T-helper 9 cell (primary cell): Measurements from ENCODE around the gene NCEH1.
"Not testable (repeated sequence)": the region's sequence is repeated elsewhere in the genome, so short reads cannot be mapped to it uniquely, and the experiment has no call there.

Source experiments
- DNase-seq: peaks from one replicate; pipeline ENCODE4 v3.0.0-alpha.2; 2020

Gene NCEH1

DNA sequence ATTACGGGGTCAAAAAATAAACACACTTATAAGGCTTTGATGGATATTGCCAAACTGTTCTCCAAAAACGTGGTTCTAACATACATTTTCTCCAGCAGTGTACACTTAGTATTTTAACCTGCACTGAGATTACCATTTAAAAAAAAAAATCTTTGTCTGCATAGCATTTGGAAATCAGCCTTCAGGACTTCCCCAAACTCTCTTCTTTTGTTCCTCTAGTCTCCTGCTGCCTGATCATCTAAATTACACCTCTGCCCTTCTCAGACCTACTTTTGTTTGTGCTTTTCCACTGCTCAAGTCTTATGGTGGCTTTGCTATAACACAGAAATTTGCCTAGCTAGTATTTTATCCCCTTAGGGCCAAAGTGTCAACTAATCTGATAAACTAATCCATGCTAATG is 3.8 kb downstream of the NCEH1 start:
- DNase-seq: no peak

DNA sequence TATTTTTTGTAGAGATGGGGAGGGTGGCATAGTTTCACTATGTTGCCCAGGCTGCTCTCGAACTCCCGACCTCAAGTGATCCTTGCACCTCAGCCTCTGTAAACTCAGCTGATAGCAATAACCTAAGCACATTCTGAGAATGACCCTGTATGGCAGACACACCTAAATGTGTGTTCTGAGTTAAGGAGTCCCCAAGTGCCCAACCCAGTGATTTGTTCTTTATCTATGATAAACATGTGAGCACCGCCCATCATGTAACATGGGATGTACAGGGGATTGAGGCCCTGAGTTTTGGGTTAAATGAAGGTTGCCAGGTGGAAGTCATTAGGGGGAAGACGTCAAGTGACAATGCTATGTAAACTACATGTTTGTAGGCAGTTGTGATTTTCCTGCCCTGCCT is 5.7 kb downstream of the NCEH1 start:
- no peak for DNase-seq

DNA sequence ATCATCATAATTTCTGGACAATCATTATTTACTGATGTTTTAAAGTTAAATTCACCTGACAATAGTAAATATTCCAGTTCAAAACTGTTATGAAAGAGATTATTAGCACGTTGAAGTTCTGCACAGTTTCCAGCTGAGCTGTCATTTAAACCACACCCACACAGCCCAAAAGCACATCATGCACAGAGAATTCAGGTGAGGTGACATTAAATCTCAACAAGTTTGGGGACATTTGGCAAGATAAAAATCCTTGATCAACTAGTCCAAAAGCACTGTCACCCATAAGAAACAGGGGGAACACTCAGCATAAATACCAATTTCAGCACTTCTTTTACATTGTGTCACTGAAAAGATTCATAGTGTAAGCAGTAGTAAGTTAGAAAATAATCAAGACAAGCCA is 6.9 kb downstream of the NCEH1 start:
- no peak for DNase-seq

DNA sequence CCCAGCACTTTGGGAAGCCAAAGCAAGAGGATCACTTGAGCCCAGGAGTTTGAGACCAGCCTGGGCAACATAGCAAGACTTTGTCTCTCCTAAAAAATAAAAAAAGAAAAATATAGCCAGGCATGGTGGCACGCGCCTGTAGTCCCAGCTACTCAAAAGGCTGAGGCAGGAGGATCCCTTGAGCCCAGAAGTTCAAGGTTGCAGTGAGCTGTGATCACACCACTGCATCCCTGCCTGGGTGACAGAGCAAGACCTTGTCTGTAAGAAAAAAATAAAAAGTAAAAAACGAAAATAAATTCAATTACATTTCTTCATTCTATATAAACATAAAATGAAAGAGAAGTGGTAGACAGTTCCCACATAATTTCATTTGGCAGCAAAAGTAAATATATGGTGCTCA is 8.1 kb downstream of the NCEH1 start:
- not testable (repeated sequence) for DNase-seq

DNA sequence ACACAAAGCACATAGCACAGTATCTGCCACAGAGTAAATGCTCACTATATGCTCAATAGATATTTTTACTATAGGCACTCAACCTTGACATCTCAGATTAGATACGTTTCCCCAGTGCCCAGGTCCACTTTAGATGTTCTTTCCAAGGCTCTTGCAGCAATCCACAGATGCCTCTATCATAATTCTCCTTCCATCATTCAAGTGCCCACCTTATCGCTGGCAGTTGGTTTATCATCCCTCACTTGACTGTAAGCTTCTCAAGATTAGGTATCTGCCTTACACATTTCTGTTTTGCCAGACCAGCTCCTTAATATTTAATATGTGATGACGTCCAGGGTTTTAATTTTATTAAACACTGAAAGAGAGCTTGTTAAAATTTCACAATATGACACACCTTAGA is 8.6 kb downstream of the NCEH1 start:
- no peak for DNase-seq

DNA sequence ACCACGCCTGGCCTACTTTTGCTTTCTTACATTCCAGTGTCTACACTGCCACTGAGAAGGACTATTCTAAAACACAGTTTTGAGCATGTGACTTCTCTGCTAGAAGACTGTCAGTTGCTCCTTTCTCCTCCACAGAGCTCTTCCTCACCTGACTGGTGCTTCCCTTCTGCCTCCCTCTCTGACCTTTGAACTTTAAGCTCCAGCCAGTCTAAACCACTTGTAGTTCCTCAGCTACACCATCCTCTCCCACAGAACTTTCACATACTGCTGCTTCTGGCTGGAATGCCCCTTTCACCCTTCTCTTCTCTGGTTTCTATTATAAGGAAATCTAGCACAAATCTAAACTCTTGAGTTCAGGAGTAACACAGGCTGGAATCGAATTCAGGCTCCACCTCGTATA is 9.1 kb downstream of the NCEH1 start:
- no peak for DNase-seq

DNA sequence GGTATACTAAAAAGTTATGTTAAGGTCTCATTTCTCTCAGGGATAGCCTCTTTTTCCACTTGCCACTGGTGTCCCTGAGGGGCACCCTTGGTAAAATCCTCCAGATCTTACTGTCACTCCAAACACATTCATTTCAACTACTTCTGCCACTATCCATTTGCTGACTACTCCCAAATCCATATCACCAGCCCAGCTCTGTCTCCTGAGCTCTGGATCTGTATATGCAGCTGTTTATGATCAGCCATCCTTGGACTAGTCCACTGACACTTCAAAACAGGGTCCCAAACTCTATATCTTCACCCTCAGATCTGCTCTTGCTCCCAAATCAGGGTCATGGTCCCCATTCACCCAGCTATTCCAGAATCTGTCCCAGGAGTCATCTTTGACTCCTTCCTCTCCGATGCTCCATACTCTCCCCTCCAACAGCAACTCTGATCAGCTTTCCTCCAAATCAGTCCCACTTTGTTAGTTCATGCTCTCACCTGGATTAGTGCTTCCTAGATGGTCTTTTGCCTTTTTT is 9.9 kb downstream of the NCEH1 start:
- DNase-seq: no peak

DNA sequence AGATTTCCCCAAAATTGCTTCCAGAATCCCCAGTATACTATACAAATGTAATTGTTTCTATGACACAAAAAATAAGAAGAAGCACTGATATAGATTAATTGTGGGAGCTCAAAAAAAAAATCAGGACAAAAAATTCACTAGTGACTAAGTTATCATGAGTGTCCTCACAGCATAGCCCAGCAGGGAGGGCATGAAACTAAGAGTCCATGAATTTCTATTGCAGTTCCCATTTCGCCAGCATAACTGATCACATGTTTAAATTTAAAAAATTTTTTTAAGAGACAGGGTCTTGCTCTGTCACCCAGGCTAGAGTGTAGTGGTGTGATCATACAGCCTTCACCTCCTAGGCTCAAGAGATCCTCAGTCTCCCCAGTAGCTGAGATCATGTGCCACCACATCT is 10.6 kb downstream of the NCEH1 start:
- no peak for DNase-seq

DNA sequence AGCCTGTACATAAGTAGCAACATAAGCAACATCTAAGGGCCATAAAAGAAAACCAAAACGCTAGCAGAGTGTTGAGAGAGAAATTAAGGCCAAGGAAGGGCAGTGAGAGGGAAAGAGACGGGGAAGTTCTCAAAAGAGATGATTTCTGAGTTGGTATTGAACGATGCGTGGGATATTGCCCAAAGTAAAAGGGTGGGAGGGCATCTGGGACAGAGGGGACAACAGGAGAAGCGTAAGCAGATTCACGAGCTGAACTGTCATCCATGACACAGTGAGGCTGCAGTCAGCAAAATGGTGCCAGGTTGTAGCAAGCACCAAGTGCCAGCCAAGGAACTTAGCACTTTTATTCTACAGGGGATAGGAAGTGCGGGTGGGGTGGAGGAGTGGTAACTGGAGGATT is 11.8 kb downstream of the NCEH1 start:
- DNase-seq: no peak

DNA sequence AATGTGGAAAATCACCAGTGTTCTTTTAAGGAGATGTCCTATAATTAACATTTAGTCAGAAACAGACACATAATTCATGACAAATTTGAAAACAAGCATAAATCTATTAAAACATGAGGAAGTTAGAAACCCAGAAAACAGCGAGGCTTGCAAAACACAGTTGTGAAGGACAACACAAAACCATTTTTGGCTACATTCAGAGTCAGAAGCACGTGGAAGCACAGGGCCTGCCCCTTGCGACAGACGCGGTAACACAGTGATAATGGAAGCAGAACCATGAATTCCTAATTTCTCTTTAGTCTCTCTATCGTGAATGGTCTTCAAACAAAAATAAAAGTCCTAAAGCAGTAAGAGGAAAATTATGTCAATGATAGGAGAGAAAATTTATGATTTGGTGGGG is 12.2 kb downstream of the NCEH1 start:
- DNase-seq: no peak

DNA sequence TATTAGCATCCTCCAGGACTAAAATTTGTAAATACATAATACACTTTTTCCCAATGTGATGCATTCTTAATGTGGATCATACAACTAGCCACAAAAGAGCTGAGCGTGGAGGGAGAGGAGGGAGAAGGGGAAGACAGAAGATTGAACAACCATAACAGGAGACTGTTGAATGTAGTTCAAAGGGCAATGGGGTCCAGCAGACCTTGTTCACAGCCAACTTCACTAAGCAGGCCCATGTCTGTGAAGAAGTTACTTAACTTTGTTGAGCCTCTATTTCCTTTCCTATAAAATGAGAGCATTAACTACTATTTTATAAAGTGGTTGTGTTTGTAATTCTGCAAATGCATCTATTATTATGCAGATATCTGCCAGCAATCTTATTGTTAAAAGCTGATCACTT is 13.3 kb downstream of the NCEH1 start:
- no peak for DNase-seq

DNA sequence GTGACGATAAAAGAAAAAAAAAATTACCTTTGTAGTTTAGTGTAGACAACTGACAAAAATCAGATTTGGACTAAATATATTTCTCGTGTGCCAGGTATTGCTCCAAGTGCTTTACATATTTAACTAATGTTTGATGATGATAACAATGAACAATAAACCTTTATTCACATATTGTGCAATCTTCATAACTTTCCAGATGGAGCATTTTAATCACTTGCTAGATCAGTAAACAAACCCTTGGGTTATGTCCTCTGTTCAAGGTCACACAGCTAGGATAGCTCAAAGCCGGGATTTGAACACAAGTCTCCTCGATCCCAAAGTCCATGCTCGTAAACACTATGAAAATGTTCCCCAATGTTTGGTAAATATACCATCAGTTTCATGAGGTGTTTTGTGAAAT is 14.5 kb downstream of the NCEH1 start:
- no peak for DNase-seq

DNA sequence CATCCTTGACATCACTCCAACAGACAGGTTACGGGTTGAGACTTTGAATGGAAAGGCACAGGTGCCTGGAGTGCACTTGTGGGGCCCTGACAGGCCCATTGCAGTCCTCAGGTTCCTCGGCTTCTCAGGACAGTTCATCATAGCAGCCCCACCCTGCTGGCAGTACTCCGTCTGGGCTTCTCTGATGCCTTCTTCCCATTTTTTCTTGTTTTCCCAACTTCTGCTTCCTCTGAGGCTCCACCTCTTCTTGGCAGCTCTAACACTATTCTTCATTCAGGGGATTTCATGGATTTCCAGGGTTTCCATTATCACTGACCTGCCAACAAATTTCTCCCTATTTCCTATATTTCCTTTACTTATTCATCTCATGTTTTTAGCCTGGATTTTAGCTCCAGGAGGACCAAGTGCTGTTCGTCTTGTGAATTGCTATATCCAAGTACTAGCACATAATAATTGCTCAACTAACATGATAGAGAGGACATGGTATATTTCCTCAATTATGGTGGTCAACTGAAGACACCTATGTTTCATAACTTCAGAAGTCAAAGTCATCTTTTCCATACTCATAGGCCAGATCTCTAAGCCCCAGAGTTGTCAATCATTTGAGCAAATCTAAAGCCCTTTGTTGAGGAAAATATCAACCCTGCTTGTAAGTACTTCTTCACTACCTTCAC is 16.2 kb downstream of the NCEH1 start:
- no peak for DNase-seq

DNA sequence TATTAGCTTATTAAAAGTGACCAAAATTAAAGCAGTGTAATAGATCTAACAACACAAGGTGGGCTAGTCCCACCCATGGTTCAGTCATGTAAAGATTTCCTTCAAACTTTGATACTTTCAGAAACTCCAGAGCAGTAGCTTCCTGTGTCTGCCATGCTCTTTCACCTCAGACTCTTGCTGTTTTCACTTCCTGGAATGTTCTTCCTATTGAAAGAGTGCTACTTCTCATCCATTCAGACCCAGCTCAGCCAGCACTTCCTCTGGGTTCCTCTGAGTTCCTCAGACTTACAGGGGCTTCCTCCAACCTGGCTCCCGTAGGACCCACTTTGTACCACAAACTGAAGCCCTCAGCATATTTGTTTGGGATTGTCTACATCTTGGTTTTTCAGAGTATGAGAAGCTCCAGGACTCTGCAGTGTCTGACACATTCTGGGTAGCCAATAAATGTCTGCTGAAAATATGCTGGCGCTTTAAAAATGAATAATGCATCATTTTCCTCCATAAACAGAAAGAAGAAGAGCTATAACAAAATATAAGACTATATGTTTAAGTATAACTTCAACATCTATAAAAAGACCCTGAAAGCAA is 18.0 kb downstream of the NCEH1 start:
- DNase-seq: no peak

DNA sequence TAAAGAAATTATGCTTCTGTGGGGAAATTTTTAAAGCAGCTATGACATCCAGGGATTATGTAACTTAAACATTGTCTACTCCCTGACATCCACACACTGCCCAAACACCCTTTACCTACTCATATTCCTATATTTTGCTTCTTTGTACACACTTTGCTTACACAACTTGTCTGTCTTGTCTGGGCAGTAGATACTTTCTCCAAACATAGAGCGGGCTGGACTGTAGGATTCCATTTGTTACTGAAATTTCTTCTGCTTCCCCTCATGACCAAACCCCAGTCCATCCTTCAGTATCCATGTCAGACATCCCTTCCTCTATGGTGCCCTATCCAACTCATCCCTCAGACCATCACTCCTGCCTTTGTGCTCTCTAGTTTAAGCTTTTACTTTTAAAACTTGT is 19.9 kb downstream of the NCEH1 start:
- DNase-seq: no peak

DNA sequence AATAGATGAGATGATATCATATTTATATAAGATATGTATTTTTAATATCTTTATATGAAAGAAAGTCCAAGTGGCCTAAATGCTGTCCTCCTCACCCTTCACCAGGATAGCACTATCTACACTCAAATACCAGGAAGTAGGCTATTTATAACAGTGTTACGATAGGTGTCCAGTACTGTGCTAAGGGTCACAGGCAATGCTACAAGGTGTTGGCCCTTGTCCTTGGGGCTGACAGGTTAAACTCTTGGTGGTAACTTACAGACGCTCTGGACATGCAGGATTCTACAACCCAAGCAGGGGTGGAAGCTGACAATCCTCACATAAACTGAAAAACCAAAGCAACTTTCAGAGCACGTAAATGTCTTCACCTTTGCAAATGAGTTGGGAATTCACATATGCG is 22.3 kb downstream of the NCEH1 start:
- DNase-seq: no peak

DNA sequence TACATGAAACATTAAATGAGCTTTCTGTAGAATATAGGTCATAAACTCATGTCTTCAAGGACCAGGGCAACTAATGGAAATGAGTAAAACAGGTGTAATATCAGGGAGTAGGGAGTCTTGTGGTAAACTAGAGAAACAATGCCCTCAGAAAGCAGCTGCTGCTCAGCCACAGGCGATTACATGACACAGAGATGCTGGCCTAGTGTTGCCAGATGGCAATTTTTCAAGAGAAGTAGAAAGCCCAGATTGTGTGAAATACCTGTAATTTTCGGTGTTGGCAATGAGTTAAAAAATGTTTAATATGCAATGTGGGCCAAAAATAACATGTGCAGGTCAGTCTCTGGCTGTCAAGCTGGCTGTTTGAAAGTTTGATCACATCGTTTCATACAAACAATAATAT is 23.4 kb downstream of the NCEH1 start:
- DNase-seq: no peak

DNA sequence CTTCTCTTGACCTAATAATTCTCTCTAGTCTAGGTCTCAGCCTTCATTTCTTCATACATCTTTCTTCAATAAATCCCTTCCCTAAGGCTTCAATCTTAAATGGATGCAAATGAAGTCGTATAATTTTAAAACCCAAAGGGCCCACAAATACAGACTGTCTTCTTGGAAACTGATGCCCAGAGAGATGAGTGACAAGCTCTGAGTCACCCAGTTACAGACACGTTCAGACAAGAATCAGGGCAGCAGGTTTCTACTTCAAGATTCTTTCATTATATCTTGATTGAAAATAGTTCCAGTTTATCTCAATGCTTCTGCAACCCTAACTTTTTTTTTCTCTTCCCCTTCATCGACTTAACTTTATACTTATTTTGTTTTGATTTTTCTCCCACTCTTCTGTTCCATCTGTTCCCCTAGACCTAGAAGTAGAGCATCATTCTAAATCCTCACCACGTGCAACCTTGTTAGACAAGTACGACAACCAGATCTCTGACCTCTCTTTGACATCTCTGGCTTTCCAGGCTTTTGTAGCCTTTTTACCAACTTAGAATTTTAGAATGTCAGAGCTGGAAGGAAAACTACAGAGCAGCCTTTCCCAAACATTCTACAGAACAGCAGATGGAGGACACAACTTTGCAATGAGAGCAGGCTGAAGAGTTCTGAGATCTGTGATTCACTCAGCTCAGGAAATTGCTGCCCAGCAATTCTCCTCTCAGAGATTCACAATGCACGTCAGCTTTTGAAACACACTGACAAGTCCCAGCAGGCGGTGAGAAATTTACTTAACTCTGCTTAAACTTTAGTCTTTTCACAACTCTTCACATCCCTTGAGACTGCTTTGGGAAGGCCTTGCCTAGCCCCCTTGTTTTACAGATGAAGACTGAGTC is 25.3 kb downstream of the NCEH1 start:
- no peak for DNase-seq

DNA sequence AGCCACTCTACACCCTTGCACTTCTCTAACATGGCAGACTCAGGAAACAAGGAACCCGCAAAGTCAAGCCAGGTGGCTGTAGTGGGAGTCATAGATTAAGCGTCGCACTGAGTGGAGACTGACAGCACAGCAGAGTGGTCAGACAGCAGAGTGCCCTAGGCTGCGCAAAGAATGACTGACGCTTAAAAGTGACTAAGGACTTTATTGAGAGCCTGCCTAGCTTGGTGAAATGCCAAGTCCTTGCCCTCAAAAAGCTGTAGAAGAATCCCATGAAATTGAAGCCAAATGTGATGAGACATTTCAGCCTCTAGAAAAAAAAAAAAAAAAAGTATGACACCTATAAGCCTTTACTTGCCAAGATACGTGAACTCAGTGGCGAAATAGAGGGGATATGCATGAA is 30.2 kb downstream of the NCEH1 start:
- no peak for DNase-seq

DNA sequence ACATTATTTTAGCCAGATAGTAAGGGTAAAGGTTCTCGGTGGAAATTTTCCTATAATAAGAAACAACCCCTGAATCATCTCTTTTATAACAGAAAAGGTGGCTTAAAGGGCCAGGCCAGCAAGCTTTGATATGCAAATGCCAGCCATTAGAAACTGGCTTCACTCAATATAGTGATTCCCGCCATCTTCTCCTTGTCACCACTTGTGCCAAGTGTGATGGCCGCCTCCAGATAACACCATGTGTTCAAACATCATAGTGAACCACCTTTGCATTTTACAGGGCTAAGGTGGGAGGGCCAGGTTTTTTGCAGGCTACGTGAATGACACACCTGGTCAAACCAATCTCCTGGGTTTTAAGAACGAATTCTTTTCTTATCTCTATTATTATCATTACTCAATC is 31.3 kb downstream of the NCEH1 start:
- no peak for DNase-seq

DNA sequence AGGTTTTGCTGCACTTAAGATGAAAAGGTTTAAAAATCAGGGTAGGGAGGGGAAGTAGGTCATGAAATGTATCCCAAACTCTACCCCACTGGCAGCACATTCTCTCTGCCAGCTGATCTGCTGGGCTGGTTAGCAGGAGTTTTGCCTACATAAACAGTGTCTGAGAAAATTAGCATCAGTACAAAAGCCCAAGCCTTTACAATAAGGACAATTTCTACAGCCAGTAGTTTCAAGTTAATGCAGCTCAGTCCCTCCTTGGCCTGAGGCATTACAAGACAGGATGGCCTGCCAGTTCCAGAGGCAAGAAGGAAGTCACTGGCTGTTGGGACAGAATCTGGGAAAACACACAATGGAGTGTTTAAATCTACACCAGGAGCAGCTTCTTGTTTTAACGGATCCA is 32.8 kb downstream of the NCEH1 start:
- DNase-seq: no peak

DNA sequence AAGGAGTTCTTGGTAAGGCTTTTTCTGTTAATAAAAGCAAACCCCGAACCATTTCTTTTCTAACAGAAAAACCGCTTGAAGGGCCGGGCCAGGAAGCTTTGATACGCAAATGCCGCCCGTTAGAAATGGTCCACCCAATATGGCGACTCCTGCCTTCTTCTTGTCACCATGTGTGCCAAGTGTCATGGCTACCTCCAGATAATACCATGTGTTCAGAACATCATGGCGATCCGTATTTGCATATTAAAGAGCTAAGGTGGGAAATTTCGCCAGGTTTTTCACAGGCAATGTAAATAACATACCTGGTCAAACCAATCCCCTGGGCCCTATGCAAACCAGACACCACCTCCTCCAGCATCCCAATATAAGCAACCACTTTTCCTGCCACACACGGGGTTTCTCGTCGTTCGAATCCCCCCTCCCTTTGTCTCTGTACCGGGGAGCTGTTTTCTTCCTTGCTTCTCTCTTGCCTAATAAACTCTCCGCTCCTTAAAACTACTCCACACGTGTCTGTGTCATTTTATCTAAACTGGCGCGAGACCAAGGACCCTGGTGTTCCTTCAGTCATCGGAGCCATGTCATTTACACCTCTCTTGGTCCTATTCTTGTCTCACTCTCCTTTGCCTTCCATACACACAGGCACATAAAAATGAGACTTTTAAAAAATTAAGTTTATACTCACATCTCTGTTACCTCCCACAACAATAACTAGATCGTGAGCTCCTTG is 34.5 kb downstream of the NCEH1 start:
- no peak for DNase-seq
